H9 (cell line): ENCODE measurements around the gene ARHGAP15. TPM values are rescaled to one million over a fixed set of nuclear protein-coding genes. Genes with fewer than 3 reads are reported as not detected.

Experiments
- DNase-seq: peaks from one replicate; pipeline ENCODE4 v3.0.0-alpha.2; 2017
- H2AFZ ChIP-seq: one replicate; pipeline ENCODE4 v1.6.1; 2013; ENCODE audit warnings: mild to moderate bottlenecking, low read length, control low read depth, moderate library complexity
- H2AK5ac ChIP-seq: 2 replicates; pipeline ENCODE4 v1.6.1; 2013; ENCODE audit warnings: low read length, control low read depth, mixed read lengths; ENCODE audit not compliant: insufficient read length
- H2BK120ac ChIP-seq: one replicate; pipeline ENCODE4 v1.6.1; 2013; ENCODE audit warnings: low read depth, mild to moderate bottlenecking, low read length, control low read depth, inconsistent platforms; ENCODE audit not compliant: poor library complexity, severe bottlenecking
- H2BK12ac ChIP-seq: 2 replicates; pipeline ENCODE4 v1.6.1; 2013; ENCODE audit warnings: low read length, control low read depth, mixed read lengths, low read depth; ENCODE audit not compliant: insufficient read length
- H2BK15ac ChIP-seq: 2 replicates; pipeline ENCODE4 v1.6.1; 2013; ENCODE audit warnings: low read depth, low read length, control low read depth
- H2BK20ac ChIP-seq: one replicate; pipeline ENCODE4 v1.6.1; 2013; ENCODE audit warnings: low read depth, mild to moderate bottlenecking, low read length, control low read depth, inconsistent platforms; ENCODE audit not compliant: poor library complexity, severe bottlenecking
- H2BK5ac ChIP-seq: 2 replicates; pipeline ENCODE4 v1.6.1; 2013; ENCODE audit warnings: low read length, control low read depth, mixed read lengths; ENCODE audit not compliant: insufficient read length
- H3K14ac ChIP-seq: 2 replicates; pipeline ENCODE4 v1.6.1; 2013; ENCODE audit warnings: low read length, control low read depth; ENCODE audit not compliant: insufficient read depth
- H3K18ac ChIP-seq: 2 replicates; pipeline ENCODE4 v1.6.1; 2013; ENCODE audit warnings: low read depth, mild to moderate bottlenecking, mixed read lengths, low read length, control low read depth; ENCODE audit not compliant: insufficient read length
- H3K23ac ChIP-seq: 2 replicates; pipeline ENCODE4 v1.6.1; 2013; ENCODE audit warnings: low read length, control low read depth, mixed read lengths, low read depth; ENCODE audit not compliant: insufficient read length
- H3K23me2 ChIP-seq: 2 replicates; pipeline ENCODE4 v1.6.1; 2013; ENCODE audit warnings: low read depth, mild to moderate bottlenecking, mixed read lengths, low read length, control low read depth; ENCODE audit not compliant: insufficient read length, poor library complexity, severe bottlenecking
- H3K27ac ChIP-seq: 2 replicates; pipeline ENCODE4 v1.5.1; 2013; ENCODE audit warnings: low read length, control low read depth, mixed read lengths, low read depth; ENCODE audit not compliant: insufficient read length
- H3K27me3 ChIP-seq: 2 replicates; pipeline ENCODE4 v1.6.1; 2013; ENCODE audit warnings: low read length, control low read depth, inconsistent platforms; ENCODE audit not compliant: insufficient read depth
- H3K4ac ChIP-seq: 2 replicates; pipeline ENCODE4 v1.6.1; 2013; ENCODE audit warnings: low read depth, mild to moderate bottlenecking, control low read depth, inconsistent platforms, low read length, moderate library complexity
- H3K4me1 ChIP-seq: 2 replicates; pipeline ENCODE4 v1.6.1; 2013; ENCODE audit warnings: low read length, control low read depth, inconsistent platforms; ENCODE audit not compliant: insufficient read depth
- H3K4me2 ChIP-seq: 2 replicates; pipeline ENCODE4 v1.6.1; 2013; ENCODE audit warnings: low read length, control low read depth, mixed read lengths; ENCODE audit not compliant: insufficient read length, insufficient read depth
- H3K56ac ChIP-seq: 2 replicates; pipeline ENCODE4 v1.6.1; 2013; ENCODE audit warnings: low read depth, mild to moderate bottlenecking, mixed read lengths, low read length, control low read depth; ENCODE audit not compliant: insufficient read length
- H3K79me1 ChIP-seq: 2 replicates; pipeline ENCODE4 v1.6.1; 2013; ENCODE audit warnings: low read depth, mild to moderate bottlenecking, moderate library complexity, low read length, control low read depth, inconsistent platforms; ENCODE audit not compliant: insufficient read depth, poor library complexity, severe bottlenecking
- H3K79me2 ChIP-seq: 2 replicates; pipeline ENCODE4 v1.6.1; 2013; ENCODE audit warnings: low read length, control low read depth, inconsistent platforms; ENCODE audit not compliant: insufficient read depth
- H3K9ac ChIP-seq: 2 replicates; pipeline ENCODE4 v1.6.1; 2013; ENCODE audit warnings: low read length, control low read depth, mixed read lengths; ENCODE audit not compliant: insufficient read length; ENCODE audit errors: extremely low read depth
- H3K9me3 ChIP-seq: one replicate; pipeline ENCODE4 v1.6.1; 2013; ENCODE audit warnings: low read depth, low read length, inconsistent platforms; ENCODE audit not compliant: control insufficient read depth
- H3T11ph ChIP-seq: one replicate; pipeline ENCODE4 v1.6.1; 2013; ENCODE audit warnings: mild to moderate bottlenecking, low read length, control low read depth, inconsistent platforms
- H4K20me1 ChIP-seq: one replicate; pipeline ENCODE4 v1.6.1; 2013; ENCODE audit not compliant: control insufficient read depth, insufficient read length, insufficient read depth
- H4K5ac ChIP-seq: 2 replicates; pipeline ENCODE4 v1.6.1; 2013; ENCODE audit warnings: low read depth, mild to moderate bottlenecking, mixed read lengths, low read length, control low read depth; ENCODE audit not compliant: insufficient read length
- H4K8ac ChIP-seq: replicated peaks from 2 replicates; pipeline ENCODE4 v1.6.1; 2013; ENCODE audit warnings: low read length, control low read depth, mixed read lengths, low read depth; ENCODE audit not compliant: insufficient read length
- H4K91ac ChIP-seq: 2 replicates; pipeline ENCODE4 v1.6.1; 2013; ENCODE audit warnings: low read depth, mild to moderate bottlenecking, moderate library complexity, mixed read lengths, low read length, control low read depth; ENCODE audit not compliant: insufficient read length
- H3K27ac Mint-ChIP-seq, 3 experiments: 2 replicates in 2 of 3; 3 replicates in 1 of 3; pipeline ENCODE4 v1.8.0; 2020 to 2021; ENCODE audit warnings: mixed read lengths in 3 of 3, mild to moderate bottlenecking in 1 of 3, moderate library complexity in 1 of 3
- H3K27me3 Mint-ChIP-seq: 2 replicates; pipeline ENCODE4 v1.8.0; 2021; ENCODE audit warnings: low read depth, mild to moderate bottlenecking, moderate library complexity, mixed read lengths
- H3K36me3 Mint-ChIP-seq, 3 experiments: 2 replicates in 2 of 3; 3 replicates in 1 of 3; pipeline ENCODE4 v1.8.0; 2020 to 2021; ENCODE audit warnings: low read depth in 3 of 3, mixed read lengths in 3 of 3; ENCODE audit not compliant: insufficient read depth in 1 of 3
- H3K4me1 Mint-ChIP-seq, 2 experiments: 2 replicates each; pipeline ENCODE4 v1.8.0; 2020; ENCODE audit warnings: mixed read lengths in 2 of 2
- H3K4me3 Mint-ChIP-seq, 2 experiments: 2 replicates in 1 of 2; 3 replicates in 1 of 2; pipeline ENCODE4 v1.8.0; 2020 to 2021; ENCODE audit warnings: mild to moderate bottlenecking in 2 of 2, mixed read lengths in 2 of 2, moderate library complexity in 1 of 2
- H3K9me3 Mint-ChIP-seq, 2 experiments: 2 replicates in 1 of 2; 3 replicates in 1 of 2; pipeline ENCODE4 v1.8.0; 2020; ENCODE audit warnings: mild to moderate bottlenecking in 2 of 2, mixed read lengths in 2 of 2, moderate library complexity in 1 of 2
- CTCF ChIP-seq: fragments of 200-600 bp; sonication (generic); conservative IDR thresholded peaks from 3 replicates; pipeline ENCODE4 v1.8.0; 2021; ENCODE audit warnings: antibody characterized with exemption, mild to moderate bottlenecking
- whole genome bisulfite sequencing: extraction: QIAGEN DNeasy Blood & Tissue Kit; methylation state at CpG from one replicate; pipeline ENCODE4 v1.1.7; 2013; ENCODE audit warnings: missing lambda C conversion rate, low lambda C conversion rate, mixed read lengths; ENCODE audit not compliant: insufficient read length; ENCODE audit errors: extremely low coverage; 5-methylcytosine and 5-hydroxymethylcytosine counted together
- total RNA-seq: library from RNA; stranded (reverse); gene quantifications from 2 replicates; pipeline ENCODE4 v1.2.1, GENCODE V29; 2021

ARHGAP15 gene
- total RNA-seq, 1 experiment from 2014 or later = not detected

DNA sequence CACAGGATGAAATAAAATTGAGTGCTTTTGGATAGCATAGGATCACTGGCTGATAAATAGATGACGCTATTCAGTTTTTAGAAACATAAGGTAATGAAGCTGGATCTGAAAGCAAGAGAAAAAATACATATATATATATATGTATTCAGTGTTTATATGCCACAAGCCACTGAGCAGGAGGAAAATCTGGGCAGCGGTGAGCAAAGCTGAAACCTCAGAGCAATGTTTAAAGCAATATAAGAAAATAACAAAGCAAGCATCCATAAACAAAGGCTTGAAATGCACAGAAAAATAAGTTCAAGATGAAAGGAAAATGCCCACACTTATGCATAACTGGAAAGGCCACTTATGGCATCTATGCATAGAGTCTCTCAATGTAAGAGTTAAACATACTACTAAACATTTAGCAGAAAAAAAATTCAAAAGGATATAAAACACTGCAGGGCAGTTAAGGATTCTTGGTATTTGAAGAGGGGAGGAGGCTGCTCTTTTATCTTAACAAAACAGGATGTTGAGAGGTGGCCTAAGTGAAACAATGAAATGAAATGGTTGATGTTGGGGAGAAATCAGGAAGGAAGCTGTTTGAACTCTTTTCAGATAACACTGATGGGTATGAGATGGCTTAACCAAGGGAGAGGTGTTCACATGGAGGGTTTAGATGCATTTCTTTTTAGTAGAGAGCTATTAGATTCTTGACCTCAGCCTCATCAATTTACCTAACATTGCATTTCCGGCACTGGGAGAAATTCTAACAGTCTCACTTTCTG, 129.1 kb downstream of the ARHGAP15 start:
- Histone ChIP-seq H4K91ac (no peak overlapping the region), H3K14ac (no peak overlapping the region), H3K9me3 (no peaks in the 10 kb centered on the region), H3K18ac (no peak overlapping the region), H3K4me1 (no peaks in the 10 kb centered on the region; the same call in 1 of the 2 replicates), H3K27me3 (no peaks in the 10 kb centered on the region), H2BK15ac (no peak overlapping the region), H3K27ac (no peak overlapping the region), H2AFZ (no peak overlapping the region), H4K8ac (no peak overlapping the region), H2BK5ac (no peak overlapping the region), H3K23ac (no peak overlapping the region), H3K23me2 (no peaks in the 10 kb centered on the region), H4K5ac (no peak overlapping the region), H3K79me1 (no peaks in the 10 kb centered on the region), H2AK5ac (no peak overlapping the region), H2BK12ac (no peak overlapping the region), H3T11ph (no peak overlapping the region), H3K9ac (no peak overlapping the region), H2BK20ac (no peak overlapping the region), H3K4ac (no peak overlapping the region), H3K4me2 (no peak overlapping the region), H3K79me2 (no peaks in the 10 kb centered on the region), H2BK120ac (no peak overlapping the region), H4K20me1 (no peaks in the 10 kb centered on the region), H3K56ac (no peak overlapping the region)
- Mint-ChIP-seq H3K27me3 (no peaks in the 10 kb centered on the region), H3K4me3 (no peak overlapping the region), H3K27ac (peak overlapping the region in 2 of 3 experiments; percentile 11 to 24; a peak in 4 of 7 replicates), H3K36me3 (no peaks in the 10 kb centered on the region), H3K9me3 (no peaks in the 10 kb centered on the region), H3K4me1 (peaks cover 8 to 14% of the 10 kb centered on the region in 2 experiments)
- no peak for DNase-seq
- no CpG with 5 or more reads among the region's 3 CpGs for WGBS
- TF ChIP-seq CTCF = no peak
